HG03196 (cell line): ENCODE data around the gene ANXA6.

Experiments
- ATAC-seq: cut with Tn5 transposase; IDR thresholded peaks from one replicate; pipeline ENCODE4 v1.9.1; 2021; ENCODE audit not compliant: unreplicated experiment

ANXA6 gene

DNA sequence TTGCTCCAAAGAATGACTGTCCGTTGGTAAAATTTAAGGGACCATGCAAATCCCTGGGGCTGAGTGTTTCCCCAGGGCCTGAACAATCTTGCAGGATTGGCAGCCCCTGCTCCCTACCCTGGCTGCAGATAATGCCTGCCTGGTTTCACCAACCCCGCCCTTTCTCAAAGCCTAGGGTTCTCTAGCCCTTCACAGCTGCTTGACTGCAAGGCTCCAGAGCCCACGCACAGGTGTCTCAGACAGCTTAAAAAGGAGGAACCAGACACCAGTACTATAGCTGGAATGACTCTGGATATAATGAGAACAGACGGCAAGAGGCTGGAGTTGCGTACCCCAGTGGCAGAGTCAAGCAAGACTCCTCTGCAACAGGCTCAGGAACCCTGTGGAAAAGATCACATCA, 51.5 kb downstream of the ANXA6 start:
- no peak for ATAC-seq

DNA sequence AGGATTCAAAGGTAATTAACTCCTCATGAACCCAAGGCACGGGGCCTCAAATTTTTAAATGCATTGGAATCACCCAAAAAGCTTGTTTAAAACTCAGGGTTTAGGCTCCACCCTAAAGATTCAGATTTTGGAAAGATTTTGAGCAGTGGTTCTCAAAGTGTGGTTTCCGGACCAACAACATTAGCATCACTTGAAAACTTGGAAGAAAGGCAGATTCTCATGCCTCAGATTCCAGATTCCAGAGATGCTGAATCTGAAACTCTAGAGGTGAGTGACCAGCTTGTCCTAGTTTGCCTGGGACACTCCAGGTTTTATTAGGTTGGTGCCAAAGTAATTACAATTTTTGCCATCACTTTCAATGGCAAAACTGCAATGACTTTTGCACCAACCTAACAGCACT, 52.0 kb downstream of the ANXA6 start:
- no peak for ATAC-seq

DNA sequence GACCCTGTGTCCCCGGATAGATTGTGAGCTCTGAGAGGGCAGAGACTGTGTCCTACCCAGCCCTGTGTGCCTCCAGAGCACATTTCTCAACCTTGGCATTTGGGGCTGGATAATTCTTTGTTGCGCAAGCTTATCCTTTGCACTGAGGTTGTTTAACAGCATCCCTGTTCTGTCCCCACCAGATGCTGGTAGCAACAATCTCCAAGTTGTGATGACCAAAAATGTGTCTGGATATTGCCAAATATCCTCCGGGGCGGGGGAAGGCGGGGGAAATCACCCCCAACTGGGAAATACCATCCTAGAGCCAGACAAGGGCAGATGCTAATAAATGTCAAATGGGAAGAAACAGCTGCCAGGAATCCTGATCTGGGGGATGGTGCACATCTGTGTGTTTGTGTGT, 52.8 kb downstream of the ANXA6 start:
- no peak for ATAC-seq

DNA sequence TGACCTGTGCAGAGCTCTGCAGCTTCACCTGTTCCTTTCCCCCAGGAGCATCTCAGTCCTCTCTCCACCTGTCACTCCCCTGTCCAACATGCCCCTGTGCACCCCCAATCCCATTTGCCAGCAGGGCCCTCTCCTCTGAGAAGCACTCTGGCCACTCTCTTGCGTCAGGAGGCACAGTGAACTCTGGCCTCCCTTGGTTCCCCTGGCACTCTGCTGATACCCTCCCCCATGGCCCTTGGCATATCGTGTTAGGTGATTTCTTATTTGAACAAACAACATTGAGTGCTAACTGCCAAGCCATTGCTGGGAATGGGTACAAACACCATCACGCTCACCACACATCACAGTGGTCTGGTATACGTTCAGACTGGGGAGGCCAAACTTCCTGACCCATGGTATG, 55.8 kb downstream of the ANXA6 start:
- ATAC-seq: no peak

DNA sequence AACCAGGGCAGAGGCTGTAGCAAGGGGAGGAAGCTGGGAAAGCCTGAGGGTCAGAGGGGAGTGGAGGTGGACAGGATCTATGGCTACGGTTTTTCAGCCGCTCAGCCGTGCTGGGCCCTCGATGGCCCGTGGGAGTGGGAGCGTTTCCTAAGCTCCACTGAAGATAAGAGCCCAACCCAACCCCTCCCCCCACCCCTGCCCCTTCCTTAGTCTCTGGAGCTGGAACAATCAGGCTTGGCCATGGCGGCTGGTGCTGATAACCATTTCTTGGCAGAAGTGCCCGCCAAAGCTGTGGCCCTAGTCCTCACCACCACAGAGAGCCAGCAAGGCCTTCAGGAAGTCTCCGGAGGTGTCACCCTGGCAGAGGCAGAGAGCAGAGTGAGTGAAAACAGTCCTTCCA, 56.4 kb downstream of the ANXA6 start:
- ATAC-seq: no peak

DNA sequence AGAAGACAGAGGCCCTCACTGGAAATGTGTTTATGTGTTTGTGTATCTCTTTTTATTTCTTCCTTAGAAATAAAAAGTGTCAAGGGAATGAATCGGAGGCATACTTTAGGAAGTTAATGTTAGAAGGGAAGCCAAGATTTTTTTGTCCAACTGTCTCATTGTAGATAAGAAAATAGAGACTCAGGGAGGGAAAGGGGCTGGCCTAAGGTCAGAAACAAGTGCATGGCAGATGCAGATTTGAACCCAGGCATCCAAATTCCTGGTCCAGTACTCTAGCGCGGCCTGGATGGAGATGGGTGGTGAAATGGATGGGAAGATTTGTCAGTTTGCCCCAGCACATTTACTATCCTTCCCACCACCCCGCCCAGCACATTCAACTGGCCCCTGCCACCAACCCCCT, 56.9 kb downstream of the ANXA6 start:
- no peak for ATAC-seq

DNA sequence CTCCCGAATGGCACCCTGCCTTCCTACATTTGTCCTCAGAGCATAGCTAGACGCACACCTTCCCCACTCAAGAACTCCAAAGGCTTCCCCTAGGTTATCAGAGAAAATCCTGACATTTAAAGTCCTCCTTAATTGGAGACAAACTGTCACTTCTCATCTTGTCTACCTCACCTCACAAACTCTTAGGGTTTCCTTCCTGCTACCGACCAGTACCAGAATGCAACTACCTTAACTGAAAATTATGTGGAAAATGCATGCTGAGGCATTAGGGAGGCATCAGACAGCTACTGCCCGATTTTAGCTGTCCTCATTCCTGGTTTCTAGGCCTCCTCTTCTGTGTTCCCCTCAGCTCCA, 58.8 kb downstream of the ANXA6 start:
- ATAC-seq: no peak

DNA sequence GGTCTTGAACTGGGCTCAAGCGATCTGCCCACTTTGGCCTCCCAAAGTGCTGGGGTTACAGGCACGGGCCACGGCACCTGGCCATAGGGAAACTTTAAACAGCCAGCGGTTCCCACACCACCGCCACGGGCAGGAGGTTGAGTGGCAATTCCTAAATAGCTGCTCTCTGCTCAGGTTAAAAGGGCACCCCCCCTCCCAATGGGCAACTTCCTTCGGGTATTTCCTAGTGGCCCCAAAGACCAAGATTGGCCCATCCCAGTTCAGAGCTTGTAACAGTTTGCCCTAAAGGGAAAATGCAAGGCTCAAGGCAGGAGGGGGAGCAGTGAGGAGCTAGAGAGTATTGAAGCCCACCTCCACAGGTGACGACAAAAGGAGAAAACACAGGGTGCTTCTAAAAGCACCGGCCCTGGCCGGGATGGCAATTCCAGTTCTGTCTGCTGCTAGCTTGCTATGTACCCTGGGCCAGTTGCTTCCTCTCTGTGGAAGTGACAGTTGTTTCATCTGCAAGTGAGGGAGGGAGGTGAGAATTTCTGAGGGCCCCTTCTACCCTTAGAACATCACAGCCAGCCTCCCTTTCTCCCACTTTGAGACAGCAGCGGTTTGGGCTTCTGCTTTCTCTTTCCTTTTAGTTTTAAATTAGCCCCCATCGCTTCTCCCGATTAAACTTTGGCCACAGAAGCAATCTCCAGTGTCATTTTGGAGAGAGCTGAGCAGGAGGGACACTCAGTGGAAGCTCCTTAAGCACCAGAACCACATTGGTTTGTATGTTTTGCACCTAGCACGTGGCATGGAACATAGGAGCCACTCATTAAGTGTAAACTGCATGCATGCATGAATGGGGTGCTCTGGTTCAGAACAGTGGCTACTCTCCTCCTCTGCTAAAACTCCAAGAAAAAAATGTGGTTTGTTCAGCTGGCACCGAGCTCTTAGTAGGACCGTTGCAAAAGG, 59.5 kb downstream of the ANXA6 start:
- ATAC-seq: peak; percentile 33

DNA sequence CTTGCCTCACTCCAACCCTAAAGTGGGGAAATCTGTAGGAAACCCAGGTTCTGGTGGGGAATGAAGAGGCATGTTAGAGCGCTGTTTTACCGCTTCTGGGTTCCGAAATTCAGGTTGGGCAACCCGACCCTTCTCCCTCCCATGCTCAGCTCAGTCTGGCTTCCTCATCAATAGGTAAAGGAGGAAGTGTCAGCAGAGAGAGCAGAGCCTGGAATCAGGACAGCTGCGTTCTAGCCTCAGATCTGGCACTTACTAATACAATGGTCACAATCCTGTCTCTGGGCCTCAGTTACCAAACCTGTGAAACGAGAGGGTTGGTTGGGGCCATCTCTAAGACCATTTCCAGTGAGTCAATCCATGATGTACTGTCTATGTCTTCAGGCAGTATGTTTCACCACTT, 60.5 kb downstream of the ANXA6 start:
- no peak for ATAC-seq

DNA sequence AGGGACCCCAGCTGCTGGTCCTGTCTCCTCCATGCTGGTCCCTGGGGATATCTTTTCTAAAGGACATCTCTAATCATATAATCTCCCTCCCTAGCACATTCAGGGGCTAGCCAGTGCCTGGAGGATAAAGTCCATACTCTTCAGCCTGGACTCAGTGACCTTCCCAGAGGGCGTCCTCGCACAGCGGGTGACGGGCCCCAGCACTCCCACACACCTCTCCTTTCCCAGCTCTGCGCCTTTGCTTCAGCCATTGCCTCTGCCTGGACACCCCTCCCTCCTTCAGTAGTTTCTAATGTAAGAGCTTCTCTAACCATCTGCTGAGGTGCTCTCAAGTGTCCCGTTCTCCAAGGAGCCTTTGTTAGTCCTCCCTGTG, 61.6 kb downstream of the ANXA6 start:
- ATAC-seq: no peak

DNA sequence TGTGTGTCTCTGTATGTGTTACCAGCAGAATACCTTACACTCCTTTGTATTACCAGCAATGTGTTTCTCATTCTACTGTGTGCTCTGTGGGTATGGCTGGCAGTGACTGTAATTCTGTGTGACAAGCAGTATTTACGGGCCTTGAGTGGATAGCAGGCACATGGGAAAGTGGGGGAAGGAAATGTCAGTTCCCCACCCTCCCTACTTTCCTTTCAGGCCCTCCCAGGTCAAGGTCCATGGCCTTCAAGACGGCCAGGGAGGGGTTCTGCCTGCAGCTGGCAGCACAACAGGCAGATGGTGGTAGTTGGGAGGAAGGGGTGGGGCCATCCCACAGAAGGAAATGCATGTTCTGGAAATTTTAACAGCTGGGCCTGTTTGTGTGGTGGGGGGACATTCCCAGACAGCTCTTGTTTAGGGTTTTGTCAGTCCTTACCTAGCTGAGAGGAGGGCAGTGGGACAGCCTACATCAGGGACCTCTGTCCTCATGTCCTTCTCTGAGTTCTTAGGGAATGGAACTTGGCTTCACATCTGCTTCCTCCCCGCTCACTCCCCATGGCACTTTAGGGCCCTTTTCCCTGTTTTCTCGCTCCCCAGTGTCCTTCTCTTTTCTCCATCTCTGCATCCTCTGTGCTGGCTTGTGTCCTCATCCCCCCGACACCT, 62.1 kb downstream of the ANXA6 start:
- ATAC-seq: no peak

DNA sequence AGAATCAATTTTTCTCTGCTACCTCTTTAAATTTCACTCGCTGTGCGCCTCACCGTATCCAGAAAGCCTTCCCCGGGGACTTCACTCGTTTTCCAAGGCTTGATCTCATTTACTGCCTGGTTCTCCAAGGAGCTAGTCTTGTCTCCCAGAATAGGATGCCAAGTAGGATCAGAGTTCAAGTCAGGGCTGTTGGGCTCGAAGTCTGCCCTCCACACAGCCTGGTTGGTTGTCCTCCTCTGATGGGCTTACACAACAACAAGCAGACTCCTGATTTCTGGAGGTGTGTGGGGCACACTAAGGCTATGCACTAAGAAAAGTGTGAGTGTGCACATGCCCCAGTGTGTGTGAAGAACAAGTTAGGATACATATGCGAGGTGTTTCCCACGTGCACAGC, 62.7 kb downstream of the ANXA6 start:
- ATAC-seq: no peak

DNA sequence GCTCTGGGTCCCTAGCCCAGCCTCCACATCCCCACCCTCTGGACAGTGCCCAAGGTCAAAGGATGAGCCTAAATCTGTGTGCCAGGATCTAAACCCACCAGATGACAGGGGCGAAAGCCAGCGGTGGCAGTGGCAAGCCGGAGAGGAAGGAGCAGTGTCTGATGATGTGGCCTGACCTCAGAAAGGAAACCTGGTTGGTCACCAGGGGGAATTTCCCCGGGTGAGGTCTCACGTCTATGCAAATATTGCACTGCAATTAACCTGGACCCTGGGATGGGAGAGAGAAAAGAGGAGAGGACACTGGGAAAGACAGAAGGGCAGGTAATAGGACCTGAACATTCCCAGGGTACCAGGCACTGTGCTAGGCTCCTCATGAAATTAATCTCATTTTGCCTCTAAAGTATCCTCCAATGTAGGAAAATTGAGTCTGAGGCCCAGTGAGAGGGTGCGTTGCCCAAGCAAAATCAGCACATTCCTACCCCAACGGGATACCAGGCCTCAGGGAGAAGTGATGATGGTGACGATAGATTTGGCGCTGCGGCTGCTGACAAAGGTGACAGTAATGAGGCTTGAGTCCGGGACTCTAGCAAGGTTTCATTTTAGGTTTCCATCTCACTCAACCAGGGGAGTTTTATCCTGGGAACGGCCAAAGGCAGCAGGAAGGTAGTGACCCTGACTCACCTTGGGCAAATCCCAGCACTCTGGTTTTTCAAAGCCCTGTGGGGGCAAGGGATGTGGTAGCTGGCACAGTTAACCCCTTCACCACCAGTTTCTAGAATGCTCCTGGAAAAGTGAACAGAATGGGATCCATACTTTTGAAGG, 63.3 kb downstream of the ANXA6 start:
- peak; percentile 66 for ATAC-seq

DNA sequence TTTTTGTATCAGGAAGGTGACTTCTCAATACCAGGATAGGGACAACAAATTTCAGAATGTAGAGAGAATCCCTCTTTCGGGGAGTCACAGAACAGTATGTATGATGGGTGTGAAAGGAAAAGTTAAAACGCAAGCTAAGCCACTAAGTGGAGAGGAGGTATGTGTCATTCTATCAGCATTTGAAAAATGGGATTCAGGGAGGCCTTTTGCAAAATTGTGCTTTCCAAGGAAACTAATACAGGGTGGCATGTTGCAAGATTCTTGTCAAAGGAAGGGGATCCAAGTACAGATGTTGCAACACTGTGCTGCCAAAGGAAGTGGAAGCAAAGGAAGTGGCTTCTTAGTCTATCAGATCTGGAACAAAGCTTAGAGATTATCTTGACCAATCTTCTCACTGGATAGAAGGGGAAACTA, 64.1 kb downstream of the ANXA6 start:
- ATAC-seq: peak; percentile 5

DNA sequence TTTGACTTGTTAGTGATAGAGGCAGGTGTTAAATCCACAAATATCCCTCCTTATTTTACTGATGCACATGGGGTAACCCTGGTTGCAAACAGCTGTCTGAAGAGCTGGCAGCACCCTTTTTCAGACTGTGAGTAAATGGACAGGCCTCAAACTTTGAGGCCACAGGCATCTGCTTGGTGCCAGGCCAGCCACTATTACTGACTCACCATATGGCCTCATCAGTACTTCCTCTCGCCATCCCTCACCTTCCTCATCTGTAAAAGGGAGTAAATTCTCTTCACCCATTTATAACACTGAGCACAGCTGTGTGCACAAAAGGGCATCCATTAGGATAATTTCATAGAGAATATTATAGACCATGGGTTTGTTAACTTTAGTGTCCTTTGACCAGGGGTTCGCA, 64.8 kb downstream of the ANXA6 start:
- ATAC-seq: no peak

DNA sequence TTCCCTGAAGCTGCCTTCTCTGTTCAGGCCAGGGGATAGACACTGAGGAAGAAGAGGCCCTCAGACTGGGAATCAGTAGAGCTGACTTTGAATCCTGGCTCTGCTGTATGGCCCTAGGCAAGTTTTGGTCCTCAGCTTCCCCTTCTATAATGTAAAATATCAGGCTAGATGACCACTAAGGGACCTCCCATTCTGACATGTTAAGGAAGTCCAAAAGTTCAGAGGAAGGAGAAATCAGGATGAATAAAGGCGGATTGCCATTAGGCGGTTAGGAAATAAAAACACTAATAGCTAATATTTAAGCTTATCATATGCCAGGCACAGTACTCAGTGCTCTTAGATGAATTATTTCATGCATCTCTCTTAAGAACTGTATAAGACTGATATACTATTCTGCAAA, 67.9 kb downstream of the ANXA6 start:
- no peak for ATAC-seq

DNA sequence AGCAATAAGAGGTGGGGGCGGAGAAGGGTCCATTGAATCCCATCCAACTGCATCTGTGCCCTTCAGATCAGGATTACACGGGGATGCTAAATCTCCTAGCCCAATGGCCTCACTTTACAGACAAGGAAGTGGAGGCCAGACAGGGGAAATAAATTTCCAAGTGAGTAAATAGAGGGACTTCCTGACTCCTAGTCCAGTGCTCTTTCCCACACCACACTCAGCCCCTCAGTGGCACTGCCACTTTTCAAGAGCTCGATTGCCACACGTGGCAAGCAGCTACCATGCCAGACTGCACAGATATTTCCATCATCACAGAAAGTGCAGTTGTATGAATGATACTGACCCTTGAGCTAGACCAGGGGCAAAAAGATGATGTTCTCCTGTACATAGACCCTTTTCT, 68.6 kb downstream of the ANXA6 start:
- ATAC-seq: no peak

DNA sequence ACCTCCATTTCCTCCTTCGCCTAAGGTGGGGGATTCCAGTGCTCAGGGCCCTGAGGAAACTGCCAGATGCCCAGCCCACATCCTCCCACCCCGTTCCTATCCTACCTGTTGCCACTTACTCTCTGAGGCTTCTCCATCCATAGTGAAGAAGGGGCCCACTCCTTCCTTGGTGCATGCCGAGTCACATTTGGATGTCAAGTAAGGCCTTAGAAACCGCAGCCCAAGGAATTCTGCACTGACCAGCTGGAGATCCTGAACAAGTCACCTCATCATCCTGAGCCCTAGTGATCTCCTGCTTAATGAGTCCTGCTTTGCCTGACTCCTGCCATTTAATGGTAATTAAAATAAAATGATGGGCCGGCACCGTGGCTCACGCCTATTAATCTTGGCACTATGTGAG, 70.1 kb downstream of the ANXA6 start:
- no peak for ATAC-seq

DNA sequence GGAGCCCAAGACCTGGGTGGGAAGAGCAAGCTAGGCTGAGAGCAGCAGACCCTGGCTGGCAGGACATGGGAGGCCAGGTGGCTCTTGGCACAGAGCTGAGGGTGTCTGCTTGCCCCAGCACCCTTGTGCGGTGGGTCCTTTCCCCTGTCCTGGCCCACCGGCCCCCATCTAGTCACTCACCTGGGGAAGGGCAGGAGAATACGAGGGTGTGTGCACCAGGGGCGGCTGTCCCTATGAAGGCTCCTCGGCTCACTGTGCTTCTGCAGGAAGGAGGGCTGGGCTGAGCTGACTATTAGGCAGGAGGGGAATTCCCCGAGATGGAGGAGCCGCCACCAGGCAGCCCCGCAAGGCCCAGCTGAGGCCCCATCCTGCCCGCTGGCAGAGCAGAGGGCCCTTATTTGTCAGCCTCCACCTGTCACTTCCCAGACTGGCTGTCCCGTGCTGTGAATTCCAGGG, 70.6 kb downstream of the ANXA6 start:
- peak; percentile 54 for ATAC-seq

DNA sequence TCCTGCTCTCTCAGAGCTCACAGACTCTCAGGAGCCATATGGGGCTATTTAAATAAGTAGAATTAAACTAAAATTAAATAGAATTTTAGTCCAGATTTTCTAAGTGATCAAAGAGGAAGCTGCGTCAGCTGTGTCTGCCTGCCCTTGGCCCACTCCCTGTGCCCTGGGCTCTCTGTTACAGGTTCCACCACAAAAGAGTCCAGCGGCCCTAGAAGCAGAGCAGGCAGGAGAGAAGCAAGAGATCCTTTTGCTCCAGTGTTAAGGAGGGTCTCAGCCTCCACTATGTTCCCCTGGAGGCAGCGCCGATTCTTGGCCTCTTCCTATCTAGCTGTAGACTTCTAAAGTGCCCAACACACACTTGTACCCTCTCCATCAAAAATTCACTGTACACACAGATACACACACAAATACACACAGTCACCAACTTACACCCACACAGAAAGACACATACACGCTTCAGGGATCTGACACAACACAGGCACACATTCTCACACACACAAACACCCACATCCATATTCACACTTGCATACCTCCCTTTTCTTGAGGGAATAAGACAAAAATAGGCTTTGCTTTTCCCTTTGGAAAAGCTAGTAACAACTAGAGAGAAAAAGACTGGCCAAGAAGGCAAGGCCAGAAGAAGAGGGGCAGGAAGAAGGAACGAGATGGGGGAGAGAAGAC, 71.2 kb downstream of the ANXA6 start:
- no peak for ATAC-seq

DNA sequence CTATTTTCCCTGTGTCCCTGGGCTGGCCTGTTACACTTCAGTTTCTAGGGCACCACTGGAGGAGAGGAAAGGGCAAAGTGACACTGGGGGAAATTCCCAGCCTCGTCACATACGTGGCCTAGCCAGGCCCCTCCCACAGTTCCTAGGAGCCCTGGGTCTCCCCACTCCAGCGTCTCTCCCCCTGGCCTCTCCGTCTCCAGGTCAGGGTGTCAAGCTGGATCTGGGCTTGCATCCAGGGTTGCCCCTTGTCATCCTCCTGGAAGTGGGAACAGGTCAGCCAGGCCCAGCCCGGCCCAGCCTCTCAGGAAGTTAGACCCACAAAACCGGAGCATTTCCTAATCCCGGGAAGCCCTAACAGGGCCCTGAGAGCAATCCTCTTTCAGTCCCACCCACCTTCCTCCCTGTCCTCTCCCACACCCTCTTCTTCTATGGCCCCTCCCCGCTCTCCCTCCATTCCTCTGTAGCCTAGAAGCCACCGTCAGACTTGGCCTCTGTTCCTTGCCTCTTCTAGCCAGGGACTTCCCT, 72.0 kb downstream of the ANXA6 start:
- ATAC-seq: no peak
